HEK293T (cell line): ENCODE data around the gene DDX46.

Experiments used
- CTCF ChIA-PET: fragments of 350-600 bp; formaldehyde crosslinking; extraction: SDS; loops from one replicate; lab custom pipeline; 2021; ENCODE audit warnings: antibody characterized with exemption, inconsistent platforms; lab: Yijun Ruan, JAX
- POLR2A ChIA-PET: fragments of 350-600 bp; formaldehyde crosslinking; extraction: SDS; loops from one replicate; lab custom pipeline; 2020; ENCODE audit warnings: antibody characterized with exemption, inconsistent platforms; lab: Yijun Ruan, JAX
- DNase-seq: peaks from one replicate; pipeline ENCODE4 v3.0.0; 2012; ENCODE audit warnings: mixed read lengths; ENCODE audit errors: extremely low spot score
- ARNT ChIP-seq: fragments of 450-650 bp; IDR thresholded peaks from 2 replicates; pipeline ENCODE4 v1.6.1; 2017; ENCODE audit warnings: mild to moderate bottlenecking
- BHLHE40 ChIP-seq: fragments of 450-650 bp; IDR thresholded peaks from 2 replicates; pipeline ENCODE4 v1.6.1; 2016; ENCODE audit warnings: mild to moderate bottlenecking, moderate library complexity, borderline replicate concordance
- CTBP1 ChIP-seq: fragments of 450-650 bp; IDR thresholded peaks from 2 replicates; pipeline ENCODE4 v1.6.1; 2016; ENCODE audit warnings: borderline replicate concordance
- ELF4 ChIP-seq: fragments of 450-650 bp; IDR thresholded peaks from 2 replicates; pipeline ENCODE4 v1.6.1; 2017; ENCODE audit warnings: antibody characterized with exemption
- FOXA1 ChIP-seq: fragments of 450-650 bp; IDR thresholded peaks from 2 replicates; pipeline ENCODE4 v1.6.1; 2016; ENCODE audit warnings: mild to moderate bottlenecking
- FOXK2 ChIP-seq: fragments of 450-650 bp; IDR thresholded peaks from 2 replicates; pipeline ENCODE4 v1.6.1; 2016; ENCODE audit warnings: mild to moderate bottlenecking
- FOXM1 ChIP-seq: fragments of 450-650 bp; IDR thresholded peaks from 2 replicates; pipeline ENCODE4 v1.6.1; 2017; ENCODE audit warnings: mild to moderate bottlenecking, borderline replicate concordance
- HDGF ChIP-seq: fragments of 450-650 bp; IDR thresholded peaks from 2 replicates; pipeline ENCODE4 v1.6.1; 2017; ENCODE audit warnings: antibody characterized with exemption, borderline replicate concordance
- L3MBTL2 ChIP-seq: fragments of 450-650 bp; conservative IDR thresholded peaks from 2 replicates; pipeline ENCODE4 v1.6.1; 2016; ENCODE audit warnings: mild to moderate bottlenecking
- LEF1 ChIP-seq: fragments of 450-650 bp; IDR thresholded peaks from 2 replicates; pipeline ENCODE4 v1.6.1; 2017; ENCODE audit warnings: mild to moderate bottlenecking, borderline replicate concordance
- NFRKB ChIP-seq: fragments of 450-650 bp; IDR thresholded peaks from 2 replicates; pipeline ENCODE4 v1.6.1; 2016; ENCODE audit warnings: mild to moderate bottlenecking, moderate library complexity
- SP1 ChIP-seq: fragments of 450-650 bp; IDR thresholded peaks from 2 replicates; pipeline ENCODE4 v1.6.1; 2017
- SUZ12 ChIP-seq: fragments of 450-650 bp; IDR thresholded peaks from 2 replicates; pipeline ENCODE4 v1.6.1; 2016; ENCODE audit warnings: mild to moderate bottlenecking
- TARDBP ChIP-seq: fragments of 450-650 bp; IDR thresholded peaks from 2 replicates; pipeline ENCODE4 v1.6.1; 2016
- ZNF384 ChIP-seq: fragments of 450-650 bp; IDR thresholded peaks from 2 replicates; pipeline ENCODE4 v1.6.1; 2016
- TF ChIP-seq, protein P1 (sequence below): fragments of 450-650 bp; IDR thresholded peaks from 2 replicates; pipeline ENCODE4 v1.6.1; 2016

DDX46 gene

GRCh38 chr5:134857401-134857800 is 98.8 kb downstream of the DDX46 start:
- ChIA-PET CTCF (no interaction called here), POLR2A (interaction anchor here (0.6 to 0.7 kb wide), 2 partner anchors 12 to 110 kb away, joined by 3 read pairs; partner anchors contain the start of gene C5orf24)
- no peak for TF ChIP-seq ELF4
- TF ChIP-seq, protein P1, sequence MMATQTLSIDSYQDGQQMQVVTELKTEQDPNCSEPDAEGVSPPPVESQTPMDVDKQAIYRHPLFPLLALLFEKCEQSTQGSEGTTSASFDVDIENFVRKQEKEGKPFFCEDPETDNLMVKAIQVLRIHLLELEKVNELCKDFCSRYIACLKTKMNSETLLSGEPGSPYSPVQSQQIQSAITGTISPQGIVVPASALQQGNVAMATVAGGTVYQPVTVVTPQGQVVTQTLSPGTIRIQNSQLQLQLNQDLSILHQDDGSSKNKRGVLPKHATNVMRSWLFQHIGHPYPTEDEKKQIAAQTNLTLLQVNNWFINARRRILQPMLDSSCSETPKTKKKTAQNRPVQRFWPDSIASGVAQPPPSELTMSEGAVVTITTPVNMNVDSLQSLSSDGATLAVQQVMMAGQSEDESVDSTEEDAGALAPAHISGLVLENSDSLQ = no peak
- TF ChIP-seq FOXM1 = no peak
- no peak for TF ChIP-seq LEF1
- TF ChIP-seq CTBP1 = no peak
- no peak for TF ChIP-seq SP1
- TF ChIP-seq FOXK2 = no peak
- no peak for TF ChIP-seq BHLHE40
- TF ChIP-seq SUZ12 = no peak
- no peak for TF ChIP-seq HDGF
- TF ChIP-seq FOXA1 = no peak
- TF ChIP-seq NFRKB = no peak
- no peak for TF ChIP-seq ARNT
- no peak for TF ChIP-seq TARDBP
- no peak for DNase-seq

- POLR2A ChIA-PET = interaction anchor here (2.0 kb wide), 1 partner anchor 10 kb away, joined by 11 read pairs; the partner anchor contains the start of gene TXNDC15
- CTCF ChIA-PET = interaction anchor here (0.7 kb wide), 1 partner anchor 372 kb away, joined by 3 read pairs; no protein-coding TSS in a partner anchor
- no peak for TF ChIP-seq FOXK2
- no peak for TF ChIP-seq ZNF384
- TF ChIP-seq FOXA1 = no peak
- no peak for TF ChIP-seq BHLHE40
- TF ChIP-seq HDGF = no peak
- TF ChIP-seq SUZ12 = no peak
- no peak for TF ChIP-seq L3MBTL2
- no peak for TF ChIP-seq SP1
- no peak for TF ChIP-seq ARNT
- DNase-seq = no peak
Observed at GRCh38 chr5:134864707-134865106, 106.1 kb downstream of the DDX46 start.

DNA sequence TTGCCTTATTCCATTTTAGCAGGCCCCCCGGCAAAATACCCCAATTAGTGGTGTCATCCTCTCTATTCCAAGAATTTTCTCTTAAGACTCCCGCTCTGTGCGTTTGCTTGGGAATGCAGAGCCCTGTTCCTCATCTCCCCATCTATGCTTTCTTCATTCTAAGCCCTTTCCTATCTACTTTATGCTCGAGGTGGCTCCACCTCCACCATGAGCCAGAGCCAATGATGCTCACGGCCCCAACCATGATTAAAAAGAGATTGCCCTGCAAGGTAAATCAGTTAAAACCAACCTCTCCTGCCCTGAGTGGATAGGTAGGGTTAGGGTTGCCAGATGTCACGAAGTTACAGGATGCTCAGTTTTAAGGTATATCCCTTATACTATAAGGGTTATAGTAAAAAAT is 114.9 kb downstream of the DDX46 start:
- POLR2A ChIA-PET = interaction anchor here (0.7 to 2.6 kb wide), 16 partner anchors 9 to 605 kb away, joined by 3 to 28 read pairs (median 5); partner anchors contain the start of genes C5orf24, CAMLG and PCBD2

GRCh38 chr5:134873987-134874830 is 115.6 kb downstream of the DDX46 start, which contains the start of gene TXNDC15:
TXNDC15 (plus strand) TSS chr5:134874371; CDS start chr5:134874428, 57 bp downstream.
- CTCF ChIA-PET = interaction anchor here (0.5 to 1.1 kb wide), 2 partner anchors 15 to 31 kb away, joined by 4 to 7 read pairs; partner anchors contain the start of gene PCBD2

More for the DNA sequence above, 114.9 kb downstream of the DDX46 start:
- TF ChIP-seq BHLHE40 (no peak), L3MBTL2 (no peak), TARDBP (no peak), SP1 (no peak), FOXA1 (no peak), FOXM1 (no peak), ARNT (no peak)
- TF ChIP-seq, protein P1 = no peak
- no peak for DNase-seq
- CTCF ChIA-PET = no interaction called here

GRCh38 chr5:134874831-134875655 is 116.5 kb downstream of the DDX46 start:
- DNase-seq = peak; percentile 37
- TF ChIP-seq ELF4 = no peak
- no peak for TF ChIP-seq HDGF
- no peak for TF ChIP-seq L3MBTL2
- TF ChIP-seq LEF1 = no peak
- TF ChIP-seq BHLHE40 = no peak
- TF ChIP-seq SUZ12 = no peak
- no peak for TF ChIP-seq ARNT
- TF ChIP-seq FOXA1 = no peak
- no peak for TF ChIP-seq ZNF384
- POLR2A ChIA-PET = interaction anchor here (0.9 to 2.6 kb wide), 12 partner anchors 8 to 342 kb away, joined by 3 to 28 read pairs (median 6); partner anchors contain the start of genes C5orf24 and PCBD2
- CTCF ChIA-PET = interaction anchor here (0.5 to 1.1 kb wide), 2 partner anchors 16 to 30 kb away, joined by 4 to 7 read pairs; partner anchors contain the start of gene PCBD2

More at GRCh38 chr5:134873987-134874830, 115.6 kb downstream of the DDX46 start, which contains the start of gene TXNDC15:
- TF ChIP-seq, protein P1 = no peak
- peak; percentile 50 for TF ChIP-seq ELF4
- TF ChIP-seq L3MBTL2 = peak; percentile 65
- peak; percentile 64 for TF ChIP-seq NFRKB
- peak; percentile 87 for DNase-seq
- POLR2A ChIA-PET = interaction anchor here (0.7 to 2.6 kb wide), 19 partner anchors 9 to 606 kb away, joined by 3 to 28 read pairs (median 5); partner anchors contain the start of genes C5orf24, CAMLG and PCBD2
